ENCODE measurements around the gene SATB2.

DNA sequence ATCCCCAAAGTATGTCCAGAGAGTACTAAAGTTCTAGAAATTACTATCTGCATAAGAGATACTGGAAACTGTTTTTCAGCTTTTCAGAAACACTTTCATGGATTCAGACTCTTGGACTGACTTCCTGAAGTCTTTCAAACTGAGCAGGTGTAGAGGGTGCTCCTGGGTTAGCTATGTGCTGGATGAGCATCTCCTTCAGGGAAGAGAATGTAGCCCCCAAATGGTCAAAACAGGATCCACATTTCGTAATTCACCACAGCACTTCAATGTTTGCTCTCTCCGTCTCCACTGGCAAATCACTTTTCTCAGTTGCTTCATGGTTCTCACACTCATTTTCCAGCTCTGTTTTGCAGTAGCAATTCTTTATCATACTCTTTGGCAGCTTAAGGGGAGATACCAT lies 23.2 kb upstream of the SATB2 start:
- TF ChIP-seq, protein P1, sequence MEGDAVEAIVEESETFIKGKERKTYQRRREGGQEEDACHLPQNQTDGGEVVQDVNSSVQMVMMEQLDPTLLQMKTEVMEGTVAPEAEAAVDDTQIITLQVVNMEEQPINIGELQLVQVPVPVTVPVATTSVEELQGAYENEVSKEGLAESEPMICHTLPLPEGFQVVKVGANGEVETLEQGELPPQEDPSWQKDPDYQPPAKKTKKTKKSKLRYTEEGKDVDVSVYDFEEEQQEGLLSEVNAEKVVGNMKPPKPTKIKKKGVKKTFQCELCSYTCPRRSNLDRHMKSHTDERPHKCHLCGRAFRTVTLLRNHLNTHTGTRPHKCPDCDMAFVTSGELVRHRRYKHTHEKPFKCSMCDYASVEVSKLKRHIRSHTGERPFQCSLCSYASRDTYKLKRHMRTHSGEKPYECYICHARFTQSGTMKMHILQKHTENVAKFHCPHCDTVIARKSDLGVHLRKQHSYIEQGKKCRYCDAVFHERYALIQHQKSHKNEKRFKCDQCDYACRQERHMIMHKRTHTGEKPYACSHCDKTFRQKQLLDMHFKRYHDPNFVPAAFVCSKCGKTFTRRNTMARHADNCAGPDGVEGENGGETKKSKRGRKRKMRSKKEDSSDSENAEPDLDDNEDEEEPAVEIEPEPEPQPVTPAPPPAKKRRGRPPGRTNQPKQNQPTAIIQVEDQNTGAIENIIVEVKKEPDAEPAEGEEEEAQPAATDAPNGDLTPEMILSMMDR (IDR thresholded peaks at IDR 0.05; ENCODE audit: low read depth, low read length, poor library complexity, severe bottlenecking), result no peak
- TF ChIP-seq EZH2phosphoT487 (IDR thresholded peaks at IDR 0.05; ENCODE audit: borderline replicate concordance, low read length), result no peak
